ENCODE data around the gene CDH5. TPM values are rescaled to one million over a fixed set of nuclear protein-coding genes. Genes with fewer than 3 reads are reported as not detected.

Gene CDH5
- total RNA-seq, 4 donors from 2014 or later: 5.3 to 28.1 (median 11.4) TPM

- no peaks in the 10 kb centered on the region for H3K27me3 ChIP-seq
- TF ChIP-seq POLR2A (IDR thresholded peaks at IDR 0.05): no peak
- TF ChIP-seq CTCF (IDR thresholded peaks at IDR 0.05): no peak
- H3K27ac ChIP-seq: no peak overlapping the region
- H3K4me1 ChIP-seq: no peaks in the 10 kb centered on the region
- H3K4me3 ChIP-seq: no peak overlapping the region
- no peak for DNase-seq
- H3K9me3 ChIP-seq: no peaks in the 10 kb centered on the region
- H3K36me3 ChIP-seq: no peaks in the 10 kb centered on the region
Measured at GRCh38 chr16:66377324-66377723, 10.8 kb downstream of the CDH5 start.

- no peak overlapping the region for H3K4me3 ChIP-seq
- no peak for DNase-seq
- TF ChIP-seq POLR2A (IDR thresholded peaks at IDR 0.05) (no peak), CTCF (IDR thresholded peaks at IDR 0.05) (no peak)
- H3K4me1 ChIP-seq: no peaks in the 10 kb centered on the region
- no peaks in the 10 kb centered on the region for H3K36me3 ChIP-seq
- H3K27ac ChIP-seq: no peak overlapping the region
- H3K27me3 ChIP-seq: no peaks in the 10 kb centered on the region
- H3K9me3 ChIP-seq: no peaks in the 10 kb centered on the region
Measured at GRCh38 chr16:66378741-66379570, 12.5 kb downstream of the CDH5 start.

- Histone ChIP-seq H3K9me3 (no peaks in the 10 kb centered on the region), H3K36me3 (no peaks in the 10 kb centered on the region), H3K4me3 (no peak overlapping the region), H3K27ac (no peak overlapping the region), H3K4me1 (no peaks in the 10 kb centered on the region), H3K27me3 (no peaks in the 10 kb centered on the region)
- no peak for DNase-seq
- TF ChIP-seq POLR2A (IDR thresholded peaks at IDR 0.05) (no peak), CTCF (IDR thresholded peaks at IDR 0.05) (no peak)
Measured at GRCh38 chr16:66379571-66379941, 13.1 kb downstream of the CDH5 start.

- no peak overlapping the region for H3K27ac ChIP-seq
- no peaks in the 10 kb centered on the region for H3K36me3 ChIP-seq
- DNase-seq: no peak
- TF ChIP-seq POLR2A (IDR thresholded peaks at IDR 0.05): no peak
- TF ChIP-seq CTCF (IDR thresholded peaks at IDR 0.05): no peak
- no peak overlapping the region for H3K4me3 ChIP-seq
- no peaks in the 10 kb centered on the region for H3K27me3 ChIP-seq
- H3K4me1 ChIP-seq: no peaks in the 10 kb centered on the region
- H3K9me3 ChIP-seq: no peaks in the 10 kb centered on the region
Measured at GRCh38 chr16:66380421-66380820, 13.9 kb downstream of the CDH5 start.

GRCh38 chr16:66381585-66382170, 15.2 kb downstream of the CDH5 start:
- H3K36me3 ChIP-seq: no peaks in the 10 kb centered on the region
- H3K27ac ChIP-seq: peak overlapping the region in 3 of 4 donors; percentile 5 to 46 (median 35)
- H3K9me3 ChIP-seq: no peaks in the 10 kb centered on the region
- no peaks in the 10 kb centered on the region for H3K27me3 ChIP-seq
- no peaks in the 10 kb centered on the region for H3K4me1 ChIP-seq
- H3K4me3 ChIP-seq: no peak overlapping the region
- no peak for TF ChIP-seq POLR2A (IDR thresholded peaks at IDR 0.05)
- no peak for TF ChIP-seq CTCF (IDR thresholded peaks at IDR 0.05)
- no peak for DNase-seq

Measured in Peyer's patch (tissue), 4 donors.